HepG2 (cell line): ENCODE data around the gene ZBTB43.

Experiments used
- E2F5 ChIP-seq: sonication (generic); formaldehyde crosslinking; conservative IDR thresholded peaks from 2 replicates; pipeline ENCODE4 v1.4.0; 2020; ENCODE audit warnings: missing genetic modification reagents
- GABPB1 ChIP-seq: IDR thresholded peaks from 2 replicates; pipeline ENCODE4 v1.6.1; 2016; ENCODE audit warnings: mild to moderate bottlenecking, missing genetic modification reagents, moderate library complexity, missing compliant biosample characterization
- HIC2 ChIP-seq: sonication (generic); formaldehyde crosslinking; IDR thresholded peaks from 2 replicates; pipeline ENCODE4 v1.9.0; 2022; ENCODE audit warnings: low read depth, missing genetic modification reagents
- KLF12 ChIP-seq: sonication (generic); formaldehyde crosslinking; IDR thresholded peaks from 2 replicates; pipeline ENCODE4 v1.4.0; 2020; ENCODE audit warnings: missing genetic modification reagents, borderline replicate concordance
- NCOA1 ChIP-seq: sonication (generic); formaldehyde crosslinking; IDR thresholded peaks from 2 replicates; pipeline ENCODE4 v1.9.0; 2021; ENCODE audit warnings: missing genetic modification reagents
- TF ChIP-seq, protein P1 (sequence below), 2 experiments: fragments of 450-650 bp in 1 of 2; sonication (generic) in 1 of 2; formaldehyde crosslinking; IDR thresholded peaks; 2 replicates each; pipeline versions ENCODE4 v1.5.0 to v1.8.0; 2020 to 2022; ENCODE audit warnings: mild to moderate bottlenecking in 1 of 2, missing genetic modification reagents in 1 of 2
- TF ChIP-seq, protein P2 (sequence below): sonication (generic); formaldehyde crosslinking; IDR thresholded peaks from 2 replicates; pipeline ENCODE4 v1.5.0; 2020; ENCODE audit warnings: mild to moderate bottlenecking, missing genetic modification reagents, moderate library complexity

DNA sequence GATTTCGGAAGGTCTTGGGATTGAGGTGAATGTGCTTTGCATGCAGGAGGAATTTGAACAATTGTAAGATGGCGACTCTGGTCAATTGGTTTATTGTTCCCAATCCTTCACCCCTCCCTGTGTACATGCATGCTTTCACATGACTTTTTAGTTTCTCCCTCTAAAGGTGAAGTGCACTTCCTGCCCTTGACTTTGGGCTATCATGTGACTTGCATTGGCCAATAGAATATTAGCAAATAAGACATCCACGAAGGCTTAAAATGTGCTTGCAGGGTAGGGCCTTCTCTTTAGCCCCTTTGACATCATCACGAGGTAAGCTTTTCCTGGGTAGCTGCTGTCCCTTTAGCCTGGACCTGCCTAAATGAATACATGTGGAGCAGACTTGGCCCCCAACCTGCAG is 8.1 kb upstream of the ZBTB43 start:
- TF ChIP-seq, protein P1, sequence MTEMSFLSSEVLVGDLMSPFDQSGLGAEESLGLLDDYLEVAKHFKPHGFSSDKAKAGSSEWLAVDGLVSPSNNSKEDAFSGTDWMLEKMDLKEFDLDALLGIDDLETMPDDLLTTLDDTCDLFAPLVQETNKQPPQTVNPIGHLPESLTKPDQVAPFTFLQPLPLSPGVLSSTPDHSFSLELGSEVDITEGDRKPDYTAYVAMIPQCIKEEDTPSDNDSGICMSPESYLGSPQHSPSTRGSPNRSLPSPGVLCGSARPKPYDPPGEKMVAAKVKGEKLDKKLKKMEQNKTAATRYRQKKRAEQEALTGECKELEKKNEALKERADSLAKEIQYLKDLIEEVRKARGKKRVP (CRISPR knock-in tag; IDR thresholded peaks at IDR 0.05): no peak
- no peak for TF ChIP-seq NCOA1
- TF ChIP-seq HIC2 (CRISPR knock-in tag): no peak
- TF ChIP-seq KLF12 (CRISPR knock-in tag): no peak
- TF ChIP-seq E2F5 (CRISPR knock-in tag): no peak
- no peak for TF ChIP-seq GABPB1
- TF ChIP-seq, protein P2, sequence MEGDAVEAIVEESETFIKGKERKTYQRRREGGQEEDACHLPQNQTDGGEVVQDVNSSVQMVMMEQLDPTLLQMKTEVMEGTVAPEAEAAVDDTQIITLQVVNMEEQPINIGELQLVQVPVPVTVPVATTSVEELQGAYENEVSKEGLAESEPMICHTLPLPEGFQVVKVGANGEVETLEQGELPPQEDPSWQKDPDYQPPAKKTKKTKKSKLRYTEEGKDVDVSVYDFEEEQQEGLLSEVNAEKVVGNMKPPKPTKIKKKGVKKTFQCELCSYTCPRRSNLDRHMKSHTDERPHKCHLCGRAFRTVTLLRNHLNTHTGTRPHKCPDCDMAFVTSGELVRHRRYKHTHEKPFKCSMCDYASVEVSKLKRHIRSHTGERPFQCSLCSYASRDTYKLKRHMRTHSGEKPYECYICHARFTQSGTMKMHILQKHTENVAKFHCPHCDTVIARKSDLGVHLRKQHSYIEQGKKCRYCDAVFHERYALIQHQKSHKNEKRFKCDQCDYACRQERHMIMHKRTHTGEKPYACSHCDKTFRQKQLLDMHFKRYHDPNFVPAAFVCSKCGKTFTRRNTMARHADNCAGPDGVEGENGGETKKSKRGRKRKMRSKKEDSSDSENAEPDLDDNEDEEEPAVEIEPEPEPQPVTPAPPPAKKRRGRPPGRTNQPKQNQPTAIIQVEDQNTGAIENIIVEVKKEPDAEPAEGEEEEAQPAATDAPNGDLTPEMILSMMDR: no peak
